Caco-2 (cell line): ENCODE data around the gene KCNK18. TPM values are rescaled to one million over a fixed set of nuclear protein-coding genes. Genes with fewer than 3 reads are reported as not detected.
"Not testable (repeated sequence)": the region's sequence is repeated elsewhere in the genome, so short reads cannot be mapped to it uniquely, and the experiment has no call there.

Experiments used
- BruUV-seq: library from RNA; stranded (reverse); fragments of 400-500 nt; replicated peaks from 2 replicates; lab custom pipeline; 2021; lab: Mats Ljungman, UMichigan
- CTCF ChIA-PET: fragments of 300-600 bp; sonication (Branson Sonifier 250); formaldehyde crosslinking; loops from one replicate; lab custom pipeline; 2022; ENCODE audit warnings: antibody characterized with exemption; lab: Charles Lee
- POLR2A ChIA-PET: fragments of 300-600 bp; sonication (Branson Sonifier 250); formaldehyde crosslinking; loops from one replicate; lab custom pipeline; 2022; ENCODE audit warnings: antibody characterized with exemption; lab: Charles Lee
- DNase-seq, 2 experiments: peaks; one replicate each; pipeline versions ENCODE4 v3.0.0 to v3.0.0-alpha.2; 2020 to 2022
- H3K27me3 ChIP-seq: replicated peaks from 2 replicates; pipeline ENCODE4 v1.6.0; 2011; ENCODE audit warnings: low read length; ENCODE audit not compliant: control insufficient read depth, insufficient read depth
- H3K36me3 ChIP-seq: 2 replicates; pipeline ENCODE4 v1.5.1; 2011; ENCODE audit warnings: low read length; ENCODE audit not compliant: control insufficient read depth, insufficient read depth
- H3K4me1 ChIP-seq: fragments of 250-450 bp; sonication (Bioruptor Pico); 2 replicates; pipeline ENCODE4 v1.5.1; 2020; ENCODE audit warnings: mild to moderate bottlenecking
- H3K4me3 ChIP-seq: 2 replicates; pipeline ENCODE4 v1.5.1; 2011; ENCODE audit warnings: low read depth, mild to moderate bottlenecking, control low read depth, low read length
- H3K9me3 ChIP-seq: fragments of 250-450 bp; sonication (Bioruptor Pico); 2 replicates; pipeline ENCODE4 v1.5.1; 2020; ENCODE audit warnings: mild to moderate bottlenecking, moderate library complexity
- H3K27ac Mint-ChIP-seq: one replicate; pipeline ENCODE4 v1.8.0; 2022; ENCODE audit warnings: mixed read lengths; ENCODE audit not compliant: unreplicated experiment
- H3K27me3 Mint-ChIP-seq: one replicate; pipeline ENCODE4 v1.8.0; 2022; ENCODE audit warnings: mixed read lengths; ENCODE audit not compliant: insufficient read depth, unreplicated experiment
- H3K36me3 Mint-ChIP-seq: one replicate; pipeline ENCODE4 v1.8.0; 2022; ENCODE audit warnings: mild to moderate bottlenecking, mixed read lengths; ENCODE audit not compliant: insufficient read depth, unreplicated experiment
- H3K4me1 Mint-ChIP-seq: one replicate; pipeline ENCODE4 v1.8.0; 2022; ENCODE audit warnings: low read depth, mixed read lengths; ENCODE audit not compliant: unreplicated experiment
- H3K4me3 Mint-ChIP-seq: one replicate; pipeline ENCODE4 v1.8.0; 2022; ENCODE audit warnings: mild to moderate bottlenecking, moderate library complexity, mixed read lengths; ENCODE audit not compliant: unreplicated experiment
- H3K9me3 Mint-ChIP-seq: one replicate; pipeline ENCODE4 v1.8.0; 2022; ENCODE audit warnings: mixed read lengths; ENCODE audit not compliant: unreplicated experiment
- intact Hi-C: fragments of 100-400 bp; cut with micrococcal nuclease; formaldehyde crosslinking; loops from one replicate; pipeline ENCODE4 v1.10.0; 2022; ENCODE audit not compliant: unreplicated experiment
- total RNA-seq: library from RNA; stranded (reverse); gene quantifications from 2 replicates; pipeline ENCODE4 v1.2.3, GENCODE V29; 2022
- TF ChIP-seq, protein P1 (sequence below), 2 experiments: fragments of 200-600 bp in 1 of 2; IDR thresholded peaks; 1 replicate in 1 of 2; 2 replicates in 1 of 2; pipeline versions ENCODE4 v1.5.1 to v1.8.0; 2011 to 2022; ENCODE audit warnings: antibody characterized with exemption in 1 of 2, control low read depth in 1 of 2, inconsistent platforms in 1 of 2, low read depth in 1 of 2, low read length in 1 of 2, mild to moderate bottlenecking in 1 of 2, moderate library complexity in 1 of 2; ENCODE audit not compliant: insufficient read depth in 1 of 2, severe bottlenecking in 1 of 2, unreplicated experiment in 1 of 2

KCNK18 gene
- total RNA-seq, 1 experiment from 2014 or later: not detected

DNA sequence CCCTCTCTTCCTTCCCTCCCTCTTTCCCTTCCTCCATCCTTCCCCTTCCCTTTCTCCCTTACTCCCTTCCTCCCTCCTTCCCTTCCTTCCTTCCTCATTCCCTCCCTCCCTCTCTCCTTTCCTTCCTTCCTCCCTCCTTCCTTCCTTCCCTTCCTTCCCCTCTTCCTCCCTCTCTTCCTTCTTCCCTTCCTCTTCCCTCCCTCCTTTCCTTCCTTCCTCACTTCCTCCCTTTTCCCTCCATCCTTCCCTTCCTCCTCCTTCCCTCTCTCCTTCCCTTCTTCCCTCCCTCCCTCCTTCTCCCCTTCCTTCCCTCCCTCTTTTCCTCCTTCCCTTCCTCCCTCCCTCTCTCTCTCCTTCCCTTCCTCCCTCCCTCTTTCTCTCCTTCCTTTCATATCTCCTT is 30.9 kb downstream of the KCNK18 start:
- BruUV-seq: no TSS peak
- POLR2A ChIA-PET: no interaction called here
- CTCF ChIA-PET: no interaction called here
- H3K9me3 ChIP-seq: 0 out of 2 replicates have a peak, but pooled peaks cover 8% of the 10 kb centered on the region
- H3K27me3 ChIP-seq: no peaks in the 10 kb centered on the region; the same call in 1 of the 2 replicates
- Mint-ChIP-seq H3K4me3 (no peak overlapping the region), H3K9me3 (peaks cover 10% of the 10 kb centered on the region), H3K27me3 (peaks cover 27% of the 10 kb centered on the region), H3K27ac (no peak overlapping the region), H3K4me1 (no peaks in the 10 kb centered on the region), H3K36me3 (no peaks in the 10 kb centered on the region)
- H3K4me3 ChIP-seq: no peak overlapping the region
- intact Hi-C loops: loop anchor here (10.0 kb wide), 1 partner anchor 197 kb away; no protein-coding TSS in a partner anchor
- no peaks in the 10 kb centered on the region for H3K4me1 ChIP-seq
- no peaks in the 10 kb centered on the region for H3K36me3 ChIP-seq
- no peak for DNase-seq
- TF ChIP-seq, protein P1, sequence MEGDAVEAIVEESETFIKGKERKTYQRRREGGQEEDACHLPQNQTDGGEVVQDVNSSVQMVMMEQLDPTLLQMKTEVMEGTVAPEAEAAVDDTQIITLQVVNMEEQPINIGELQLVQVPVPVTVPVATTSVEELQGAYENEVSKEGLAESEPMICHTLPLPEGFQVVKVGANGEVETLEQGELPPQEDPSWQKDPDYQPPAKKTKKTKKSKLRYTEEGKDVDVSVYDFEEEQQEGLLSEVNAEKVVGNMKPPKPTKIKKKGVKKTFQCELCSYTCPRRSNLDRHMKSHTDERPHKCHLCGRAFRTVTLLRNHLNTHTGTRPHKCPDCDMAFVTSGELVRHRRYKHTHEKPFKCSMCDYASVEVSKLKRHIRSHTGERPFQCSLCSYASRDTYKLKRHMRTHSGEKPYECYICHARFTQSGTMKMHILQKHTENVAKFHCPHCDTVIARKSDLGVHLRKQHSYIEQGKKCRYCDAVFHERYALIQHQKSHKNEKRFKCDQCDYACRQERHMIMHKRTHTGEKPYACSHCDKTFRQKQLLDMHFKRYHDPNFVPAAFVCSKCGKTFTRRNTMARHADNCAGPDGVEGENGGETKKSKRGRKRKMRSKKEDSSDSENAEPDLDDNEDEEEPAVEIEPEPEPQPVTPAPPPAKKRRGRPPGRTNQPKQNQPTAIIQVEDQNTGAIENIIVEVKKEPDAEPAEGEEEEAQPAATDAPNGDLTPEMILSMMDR (IDR thresholded peaks at IDR 0.05; ENCODE audit: insufficient read depth in 1 of 2, low read depth in 1 of 2, low read length in 1 of 2, severe bottlenecking in 1 of 2, unreplicated experiment in 1 of 2): no peak

DNA sequence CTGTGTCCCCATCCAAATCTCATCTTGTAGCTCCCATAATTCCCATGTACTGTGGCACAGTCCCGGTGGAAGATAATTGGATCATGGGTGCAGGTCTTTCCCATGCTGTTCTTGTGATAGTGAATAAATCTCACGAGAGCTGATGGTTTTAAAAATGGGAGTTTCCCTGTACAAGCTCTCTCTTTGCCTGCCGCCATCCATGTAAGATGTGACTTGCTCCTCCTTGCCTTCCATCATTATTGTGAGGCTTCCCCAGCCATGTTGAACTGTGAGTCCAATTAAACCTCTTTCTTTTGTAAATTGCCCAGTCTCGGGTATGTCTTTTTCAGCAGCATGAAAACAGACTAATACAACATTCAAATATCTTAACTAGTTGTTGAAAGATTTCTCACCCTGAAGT is 32.8 kb downstream of the KCNK18 start:
- CTCF ChIA-PET: interaction anchor here (0.8 kb wide), 1 partner anchor 89 kb away, joined by 3 read pairs; no protein-coding TSS in a partner anchor
- H3K27ac Mint-ChIP-seq, H3K9me3 Mint-ChIP-seq, H3K4me3 ChIP-seq, intact Hi-C loops, POLR2A ChIA-PET, H3K36me3 ChIP-seq, DNase-seq, H3K4me1 ChIP-seq, H3K9me3 ChIP-seq, H3K4me1 Mint-ChIP-seq, H3K36me3 Mint-ChIP-seq, H3K27me3 ChIP-seq, H3K4me3 Mint-ChIP-seq, BruUV-seq: not testable (repeated sequence)
- peaks cover 33% of the 10 kb centered on the region for H3K27me3 Mint-ChIP-seq

DNA sequence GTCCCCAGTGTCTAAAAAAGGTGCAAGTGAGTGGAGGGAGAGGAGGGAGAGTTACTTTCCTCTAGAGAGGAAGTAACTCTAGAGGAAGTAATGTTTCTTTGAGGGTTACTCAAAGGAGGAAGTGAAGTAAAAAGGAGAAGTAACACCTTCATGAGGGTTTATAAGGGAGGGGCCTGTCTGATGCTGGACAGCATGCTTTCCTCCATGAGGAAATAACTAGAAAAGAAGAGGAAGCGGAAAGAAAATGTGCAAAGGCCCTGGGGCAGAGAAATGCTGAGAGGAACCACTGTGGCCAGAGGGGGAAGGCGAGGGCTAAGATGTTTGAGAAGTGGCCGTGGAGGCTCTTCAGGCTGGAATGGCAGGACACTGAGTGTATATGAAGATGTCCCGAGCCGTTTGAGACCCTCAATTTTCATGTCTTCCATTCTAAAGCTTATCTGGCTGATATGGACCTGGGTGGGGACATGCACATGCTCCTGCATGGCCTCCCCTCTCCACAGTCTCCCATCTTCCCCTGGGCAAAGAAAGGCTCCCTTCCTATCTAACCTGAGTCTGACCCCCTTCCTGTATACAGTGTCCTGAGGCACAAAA is 40.2 kb downstream of the KCNK18 start:
- no peak overlapping the region for H3K27ac Mint-ChIP-seq
- H3K9me3 ChIP-seq: no peaks in the 10 kb centered on the region
- H3K27me3 ChIP-seq: no peaks in the 10 kb centered on the region; the same call in 1 of the 2 replicates
- H3K9me3 Mint-ChIP-seq: no peaks in the 10 kb centered on the region
- no peak overlapping the region for H3K4me3 ChIP-seq
- no peaks in the 10 kb centered on the region for H3K4me1 Mint-ChIP-seq
- no peak for DNase-seq
- intact Hi-C loops: no loop called here
- BruUV-seq: no TSS peak
- H3K36me3 ChIP-seq: no peaks in the 10 kb centered on the region
- H3K27me3 Mint-ChIP-seq: peaks cover 24% of the 10 kb centered on the region
- no peaks in the 10 kb centered on the region for H3K4me1 ChIP-seq
- CTCF ChIA-PET: no interaction called here
- POLR2A ChIA-PET: no interaction called here
- H3K36me3 Mint-ChIP-seq: no peaks in the 10 kb centered on the region
- no peak overlapping the region for H3K4me3 Mint-ChIP-seq
- TF ChIP-seq, protein P1 (IDR thresholded peaks at IDR 0.05; ENCODE audit: insufficient read depth in 1 of 2, low read depth in 1 of 2, low read length in 1 of 2, severe bottlenecking in 1 of 2, unreplicated experiment in 1 of 2): no peak
